ENCODE data around the gene VPS13D. TPM values are rescaled to one million over a fixed set of nuclear protein-coding genes. Genes with fewer than 3 reads are reported as not detected.

VPS13D gene
- total RNA-seq, 2 donors from 2014 or later, result 48.1 to 65.2 TPM

DNA sequence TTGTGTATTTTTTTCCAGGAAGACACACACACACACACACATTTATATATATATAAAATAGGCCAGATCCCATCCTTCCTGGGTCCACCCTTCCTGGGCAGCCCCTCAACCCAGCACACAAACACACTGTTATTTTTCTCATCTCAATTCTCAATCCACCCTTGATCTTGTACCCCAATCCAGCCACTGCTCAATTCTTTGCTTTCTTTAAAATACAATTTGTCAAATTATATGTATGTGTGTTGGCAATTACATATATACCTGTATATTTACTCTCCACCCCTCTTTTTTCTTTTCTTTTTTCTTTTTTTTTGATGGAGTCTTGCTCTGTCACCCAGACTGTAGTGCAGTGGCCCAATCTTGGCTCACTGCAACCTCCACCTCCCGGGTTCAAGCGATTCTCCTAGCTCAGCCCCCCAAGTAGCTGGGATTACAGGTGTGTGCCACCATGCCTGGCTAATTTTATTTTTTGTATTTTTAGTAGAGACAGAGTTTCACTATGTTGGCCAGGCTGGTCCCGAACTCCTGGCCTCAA lies 299.9 kb downstream of the VPS13D start:
- no peak for DNase-seq (ENCODE audit: low spot score)
- no peaks in the 10 kb centered on the region for H3K27me3 ChIP-seq
- H3K4me1 ChIP-seq, result peaks cover 0 to 6% of the 10 kb centered on the region in 2 donors
- H3K4me3 ChIP-seq, result no peak overlapping the region
- no peaks in the 10 kb centered on the region for H3K9me3 ChIP-seq
- TF ChIP-seq, protein P1, sequence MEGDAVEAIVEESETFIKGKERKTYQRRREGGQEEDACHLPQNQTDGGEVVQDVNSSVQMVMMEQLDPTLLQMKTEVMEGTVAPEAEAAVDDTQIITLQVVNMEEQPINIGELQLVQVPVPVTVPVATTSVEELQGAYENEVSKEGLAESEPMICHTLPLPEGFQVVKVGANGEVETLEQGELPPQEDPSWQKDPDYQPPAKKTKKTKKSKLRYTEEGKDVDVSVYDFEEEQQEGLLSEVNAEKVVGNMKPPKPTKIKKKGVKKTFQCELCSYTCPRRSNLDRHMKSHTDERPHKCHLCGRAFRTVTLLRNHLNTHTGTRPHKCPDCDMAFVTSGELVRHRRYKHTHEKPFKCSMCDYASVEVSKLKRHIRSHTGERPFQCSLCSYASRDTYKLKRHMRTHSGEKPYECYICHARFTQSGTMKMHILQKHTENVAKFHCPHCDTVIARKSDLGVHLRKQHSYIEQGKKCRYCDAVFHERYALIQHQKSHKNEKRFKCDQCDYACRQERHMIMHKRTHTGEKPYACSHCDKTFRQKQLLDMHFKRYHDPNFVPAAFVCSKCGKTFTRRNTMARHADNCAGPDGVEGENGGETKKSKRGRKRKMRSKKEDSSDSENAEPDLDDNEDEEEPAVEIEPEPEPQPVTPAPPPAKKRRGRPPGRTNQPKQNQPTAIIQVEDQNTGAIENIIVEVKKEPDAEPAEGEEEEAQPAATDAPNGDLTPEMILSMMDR (IDR thresholded peaks at IDR 0.05), result no peak
- no peaks in the 10 kb centered on the region for H3K36me3 ChIP-seq
- H3K27ac ChIP-seq, result no peak overlapping the region

DNA sequence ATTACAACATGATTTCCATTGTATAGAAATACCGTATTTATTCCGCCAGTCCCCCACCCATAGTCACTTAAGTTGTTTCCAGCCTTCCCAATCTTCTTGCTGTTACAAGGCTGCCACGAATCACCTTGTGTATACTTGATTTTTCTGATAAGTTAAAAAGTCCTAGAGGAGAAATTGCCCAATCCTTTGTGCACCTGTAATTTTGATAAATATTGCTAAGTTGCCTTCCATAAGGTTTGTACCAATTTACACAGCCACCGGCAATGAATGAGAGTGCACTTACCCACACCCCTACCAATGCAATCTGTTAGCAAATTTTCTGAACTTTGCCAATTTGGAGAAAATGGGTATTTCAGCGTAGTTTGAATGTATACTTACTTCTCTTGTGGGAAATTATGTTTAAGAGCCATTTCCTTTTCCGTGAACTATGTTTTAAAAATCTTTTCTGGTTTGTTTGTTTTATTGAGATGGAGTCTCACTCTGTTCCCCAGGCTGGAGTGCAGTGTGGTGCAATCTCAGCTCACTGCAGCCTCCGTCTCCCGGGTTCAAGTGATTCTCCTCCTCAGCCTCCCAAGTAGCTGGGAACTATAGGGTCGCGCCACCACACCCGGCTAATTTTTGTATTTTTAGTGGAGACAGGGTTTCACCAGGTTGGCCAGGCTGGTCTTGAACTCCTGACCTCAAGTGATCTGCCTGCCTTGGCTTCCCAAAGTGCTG lies 300.8 kb downstream of the VPS13D start:
- Histone ChIP-seq H3K36me3 (no peaks in the 10 kb centered on the region), H3K4me3 (no peak overlapping the region)
- TF ChIP-seq, protein P1 (IDR thresholded peaks at IDR 0.05), result no peak

DNA sequence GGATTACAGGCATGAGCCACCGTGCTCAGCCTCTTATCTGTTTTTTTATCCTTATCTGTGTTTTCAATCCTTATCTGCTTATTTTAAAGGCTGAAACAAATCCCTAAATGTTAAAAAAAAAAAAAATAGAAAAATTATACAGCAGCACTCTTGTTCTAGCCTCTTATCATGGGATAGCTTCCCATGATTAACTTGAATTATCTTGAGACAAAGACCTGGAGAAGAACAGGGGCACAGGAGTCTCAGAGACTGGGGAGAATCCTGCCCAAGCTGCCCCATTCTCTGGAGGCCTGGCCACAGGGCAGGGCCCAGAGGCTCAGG lies 301.3 kb downstream of the VPS13D start:
- Histone ChIP-seq H3K36me3 (no peaks in the 10 kb centered on the region), H3K4me3 (no peak overlapping the region), H3K27me3 (no peaks in the 10 kb centered on the region), H3K4me1 (peaks cover 0 to 6% of the 10 kb centered on the region in 2 donors), H3K27ac (no peak overlapping the region), H3K9me3 (peaks cover 0 to 1% of the 10 kb centered on the region in 2 donors)
- TF ChIP-seq, protein P1 (IDR thresholded peaks at IDR 0.05), result no peak
- no peak for DNase-seq (ENCODE audit: low spot score)

More for the DNA sequence above, 300.8 kb downstream of the VPS13D start:
- no peak for DNase-seq (ENCODE audit: low spot score)
- Histone ChIP-seq H3K4me1 (peaks cover 0 to 6% of the 10 kb centered on the region in 2 donors), H3K27me3 (no peaks in the 10 kb centered on the region), H3K9me3 (no peaks in the 10 kb centered on the region), H3K27ac (no peak overlapping the region)

DNA sequence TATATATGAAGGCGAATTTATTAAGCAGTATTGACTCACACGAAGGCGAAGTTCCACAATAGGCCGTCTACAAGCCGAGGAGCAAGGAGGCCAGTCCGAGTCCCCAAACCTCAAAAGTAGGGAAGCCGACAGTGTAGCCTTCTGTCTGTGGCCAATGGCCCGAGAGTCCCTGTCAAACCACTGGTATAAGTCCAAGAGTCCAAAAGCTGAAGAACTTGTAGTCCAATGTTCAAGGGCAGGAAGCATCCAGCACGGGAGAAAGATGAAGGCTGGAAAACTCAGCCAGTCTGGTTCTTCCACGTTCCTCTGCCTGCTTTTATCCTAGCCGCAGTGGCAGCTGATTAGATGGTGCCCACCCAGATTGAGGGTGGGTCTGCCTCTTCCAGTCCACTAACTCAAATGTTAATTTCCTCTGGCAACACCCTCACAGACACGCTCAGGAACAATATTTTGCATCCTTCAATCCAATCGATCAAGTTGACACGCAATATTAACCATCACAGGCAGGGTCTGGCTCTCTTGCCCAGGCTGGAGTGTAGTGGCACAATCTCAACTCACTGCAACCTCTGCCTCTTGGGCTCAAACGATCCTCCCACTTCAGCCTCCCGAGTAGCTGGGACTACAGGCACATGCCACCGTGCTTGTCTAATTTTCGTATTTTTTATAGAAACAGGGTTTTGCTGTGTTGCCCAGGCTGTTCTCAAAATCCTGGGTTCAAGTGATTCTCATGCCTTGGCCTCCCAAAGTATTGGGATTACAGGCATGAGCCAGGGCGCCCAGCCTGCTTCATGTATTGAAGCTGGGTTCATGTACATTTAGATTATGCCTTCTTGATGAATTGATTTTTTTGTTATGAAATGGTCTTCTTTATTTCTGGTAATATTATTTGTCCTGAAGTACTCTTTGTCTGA lies 302.8 kb downstream of the VPS13D start:
- no peak overlapping the region for H3K4me3 ChIP-seq
- H3K36me3 ChIP-seq, result no peaks in the 10 kb centered on the region
- no peaks in the 10 kb centered on the region for H3K27me3 ChIP-seq
- TF ChIP-seq, protein P1 (IDR thresholded peaks at IDR 0.05), result no peak
- H3K9me3 ChIP-seq, result peaks cover 0 to 4% of the 10 kb centered on the region in 2 donors
- H3K4me1 ChIP-seq, result peaks cover 0 to 6% of the 10 kb centered on the region in 2 donors
- no peak overlapping the region for H3K27ac ChIP-seq
- no peak for DNase-seq (ENCODE audit: low spot score)

DNA sequence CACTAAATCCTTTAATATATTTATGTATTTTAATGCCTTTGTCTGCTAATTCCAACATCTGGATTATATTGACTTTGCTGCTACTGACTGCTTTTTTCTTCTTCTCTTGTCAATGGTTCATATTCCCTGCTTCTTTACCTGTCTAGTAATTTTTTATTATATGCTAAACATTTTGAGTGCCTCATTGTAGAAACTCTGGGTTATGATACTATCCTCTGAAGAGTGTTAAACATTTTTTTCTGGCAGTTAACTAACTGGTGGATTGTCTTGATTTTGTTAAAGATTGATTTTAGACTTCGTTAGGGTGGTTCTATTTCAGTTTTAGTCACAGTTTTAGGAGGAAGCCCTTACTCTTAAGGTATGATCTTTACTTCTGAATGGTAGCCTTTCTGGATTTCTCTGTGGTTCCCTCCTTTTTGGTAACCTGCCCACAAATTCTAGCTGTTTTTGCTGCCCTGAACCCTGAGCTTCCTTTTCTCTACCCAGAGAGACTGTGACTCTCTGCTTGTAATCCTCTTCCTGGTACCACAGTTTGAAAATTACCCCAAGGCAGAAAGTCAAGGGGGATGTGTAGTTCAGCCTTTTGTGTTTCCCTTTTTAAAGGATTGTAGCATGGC lies 306.3 kb downstream of the VPS13D start:
- Histone ChIP-seq H3K27ac (no peak overlapping the region), H3K4me3 (no peak overlapping the region), H3K36me3 (no peaks in the 10 kb centered on the region), H3K4me1 (peaks cover 0 to 14% of the 10 kb centered on the region in 2 donors), H3K9me3 (peaks cover 0 to 4% of the 10 kb centered on the region in 2 donors), H3K27me3 (no peaks in the 10 kb centered on the region)
- TF ChIP-seq, protein P1 (IDR thresholded peaks at IDR 0.05), result no peak
- DNase-seq (ENCODE audit: low spot score), result no peak

Measured in right atrium auricular region (tissue), 2 donors.